ENCODE data around the gene ZNF414. TPM values are rescaled to one million over a fixed set of nuclear protein-coding genes. Genes with fewer than 3 reads are reported as not detected.

ZNF414 gene
- total and polyA plus RNA-seq, 10 of the 15 experiments (the other 5 are each of a cell fraction or from before 2014, with no cell fraction given), result 0.16 to 23.7 (median 5.3) TPM; not detected in 1

DNA sequence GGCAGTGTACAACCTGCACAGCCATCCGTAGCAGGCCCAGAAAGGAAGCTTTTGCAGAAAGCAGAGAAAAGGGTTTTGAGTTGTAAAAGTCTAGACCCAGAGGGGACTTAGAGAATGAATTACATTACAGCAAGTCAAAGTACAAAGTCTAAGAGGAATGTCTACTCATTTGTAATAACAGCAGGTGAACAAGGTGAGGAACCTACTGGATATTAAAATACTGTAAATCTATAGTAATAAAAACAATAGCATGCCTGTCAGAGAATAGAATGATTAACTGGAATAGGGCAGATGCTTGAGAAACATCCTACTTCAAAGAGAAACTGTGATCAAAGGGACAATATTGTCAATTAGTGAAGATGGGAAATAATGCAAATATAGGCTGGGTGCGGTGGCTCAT is 18.3 kb upstream of the ZNF414 start:
- in situ Hi-C loops (cut with MboI), result no loop called here

More for the DNA sequence above, 18.3 kb upstream of the ZNF414 start:
- intact Hi-C loops (cut with micrococcal nuclease; ENCODE audit: unreplicated experiment), result no loop called here
- Histone ChIP-seq H3K4me2 (ENCODE audit: control insufficient read depth, insufficient read depth) (no peak overlapping the region), H3K4me3 (no peak overlapping the region), H3K79me2 (ENCODE audit: control insufficient read depth, insufficient read depth, low read length) (no peaks in the 10 kb centered on the region), H4K20me1 (ENCODE audit: control insufficient read depth, insufficient read depth) (no peaks in the 10 kb centered on the region), H3K4me1 (ENCODE audit: control insufficient read depth, insufficient read depth, low read length) (no peaks in the 10 kb centered on the region), H3K9me3 (replicated peaks; ENCODE audit: control insufficient read depth, insufficient read depth, low read length) (no peaks in the 10 kb centered on the region; the same call in 2 of the 3 replicates), H3K9ac (ENCODE audit: control insufficient read depth, insufficient read depth, low read length) (no peak overlapping the region), H2AFZ (ENCODE audit: control insufficient read depth, low read depth, low read length) (no peak overlapping the region), H3K36me3 (ENCODE audit: control insufficient read depth in 2 of 2, insufficient read depth in 2 of 2, low read length in 1 of 2) (no peaks in the 10 kb centered on the region), H3K27ac (ENCODE audit: control insufficient read depth, insufficient read depth) (no peak overlapping the region), H3K27me3 (replicated peaks in 1 of 2; ENCODE audit: control insufficient read depth in 2 of 2, insufficient read depth in 2 of 2, low read length in 1 of 2) (no peaks in the 10 kb centered on the region)
- TF ChIP-seq, protein P1, sequence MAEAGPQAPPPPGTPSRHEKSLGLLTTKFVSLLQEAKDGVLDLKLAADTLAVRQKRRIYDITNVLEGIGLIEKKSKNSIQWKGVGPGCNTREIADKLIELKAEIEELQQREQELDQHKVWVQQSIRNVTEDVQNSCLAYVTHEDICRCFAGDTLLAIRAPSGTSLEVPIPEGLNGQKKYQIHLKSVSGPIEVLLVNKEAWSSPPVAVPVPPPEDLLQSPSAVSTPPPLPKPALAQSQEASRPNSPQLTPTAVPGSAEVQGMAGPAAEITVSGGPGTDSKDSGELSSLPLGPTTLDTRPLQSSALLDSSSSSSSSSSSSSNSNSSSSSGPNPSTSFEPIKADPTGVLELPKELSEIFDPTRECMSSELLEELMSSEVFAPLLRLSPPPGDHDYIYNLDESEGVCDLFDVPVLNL (IDR thresholded peaks at IDR 0.05; ENCODE audit: low read depth, low read length), result no peak
- TF ChIP-seq, protein P2, sequence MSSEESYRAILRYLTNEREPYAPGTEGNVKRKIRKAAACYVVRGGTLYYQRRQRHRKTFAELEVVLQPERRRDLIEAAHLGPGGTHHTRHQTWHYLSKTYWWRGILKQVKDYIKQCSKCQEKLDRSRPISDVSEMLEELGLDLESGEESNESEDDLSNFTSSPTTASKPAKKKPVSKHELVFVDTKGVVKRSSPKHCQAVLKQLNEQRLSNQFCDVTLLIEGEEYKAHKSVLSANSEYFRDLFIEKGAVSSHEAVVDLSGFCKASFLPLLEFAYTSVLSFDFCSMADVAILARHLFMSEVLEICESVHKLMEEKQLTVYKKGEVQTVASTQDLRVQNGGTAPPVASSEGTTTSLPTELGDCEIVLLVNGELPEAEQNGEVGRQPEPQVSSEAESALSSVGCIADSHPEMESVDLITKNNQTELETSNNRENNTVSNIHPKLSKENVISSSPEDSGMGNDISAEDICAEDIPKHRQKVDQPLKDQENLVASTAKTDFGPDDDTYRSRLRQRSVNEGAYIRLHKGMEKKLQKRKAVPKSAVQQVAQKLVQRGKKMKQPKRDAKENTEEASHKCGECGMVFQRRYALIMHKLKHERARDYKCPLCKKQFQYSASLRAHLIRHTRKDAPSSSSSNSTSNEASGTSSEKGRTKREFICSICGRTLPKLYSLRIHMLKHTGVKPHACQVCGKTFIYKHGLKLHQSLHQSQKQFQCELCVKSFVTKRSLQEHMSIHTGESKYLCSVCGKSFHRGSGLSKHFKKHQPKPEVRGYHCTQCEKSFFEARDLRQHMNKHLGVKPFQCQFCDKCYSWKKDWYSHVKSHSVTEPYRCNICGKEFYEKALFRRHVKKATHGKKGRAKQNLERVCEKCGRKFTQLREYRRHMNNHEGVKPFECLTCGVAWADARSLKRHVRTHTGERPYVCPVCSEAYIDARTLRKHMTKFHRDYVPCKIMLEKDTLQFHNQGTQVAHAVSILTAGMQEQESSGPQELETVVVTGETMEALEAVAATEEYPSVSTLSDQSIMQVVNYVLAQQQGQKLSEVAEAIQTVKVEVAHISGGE (CRISPR knock-in tag; IDR thresholded peaks at IDR 0.05), result no peak
- TF ChIP-seq ZNF274 (IDR thresholded peaks at IDR 0.05; ENCODE audit: insufficient read depth, insufficient read length), result no peak
- TF ChIP-seq, protein P3, sequence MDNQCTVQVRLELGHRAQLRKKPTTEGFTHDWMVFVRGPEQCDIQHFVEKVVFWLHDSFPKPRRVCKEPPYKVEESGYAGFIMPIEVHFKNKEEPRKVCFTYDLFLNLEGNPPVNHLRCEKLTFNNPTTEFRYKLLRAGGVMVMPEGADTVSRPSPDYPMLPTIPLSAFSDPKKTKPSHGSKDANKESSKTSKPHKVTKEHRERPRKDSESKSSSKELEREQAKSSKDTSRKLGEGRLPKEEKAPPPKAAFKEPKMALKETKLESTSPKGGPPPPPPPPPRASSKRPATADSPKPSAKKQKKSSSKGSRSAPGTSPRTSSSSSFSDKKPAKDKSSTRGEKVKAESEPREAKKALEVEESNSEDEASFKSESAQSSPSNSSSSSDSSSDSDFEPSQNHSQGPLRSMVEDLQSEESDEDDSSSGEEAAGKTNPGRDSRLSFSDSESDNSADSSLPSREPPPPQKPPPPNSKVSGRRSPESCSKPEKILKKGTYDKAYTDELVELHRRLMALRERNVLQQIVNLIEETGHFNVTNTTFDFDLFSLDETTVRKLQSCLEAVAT (IDR thresholded peaks at IDR 0.05), result no peak
- TF ChIP-seq POLR2AphosphoS2 (IDR thresholded peaks at IDR 0.05; ENCODE audit: low read depth, low read length), result no peak
- TF ChIP-seq CREM (IDR thresholded peaks at IDR 0.05; ENCODE audit: low read depth), result no peak
- TF ChIP-seq CHD4 (IDR thresholded peaks at IDR 0.05), result no peak
- no peak for TF ChIP-seq FOS (IDR thresholded peaks at IDR 0.05; ENCODE audit: borderline replicate concordance, extremely low read depth, insufficient read length)
- no peak for TF ChIP-seq MEF2B (IDR thresholded peaks at IDR 0.05; ENCODE audit: partially characterized antibody, poor library complexity, severe bottlenecking)
- TF ChIP-seq KLF5 (IDR thresholded peaks at IDR 0.05; ENCODE audit: partially characterized antibody), result no peak
- TF ChIP-seq CEBPB (IDR thresholded peaks at IDR 0.05; ENCODE audit: borderline replicate concordance in 1 of 2, low read depth in 2 of 2, low read length in 2 of 2), result no peak
- TF ChIP-seq JUND (IDR thresholded peaks at IDR 0.05; ENCODE audit: low read depth, low read length), result no peak
- TF ChIP-seq IKZF2 (IDR thresholded peaks at IDR 0.05), result no peak
- no peak for TF ChIP-seq LARP7 (IDR thresholded peaks at IDR 0.05)
- BruUV-seq (replicated peaks), result no TSS peak
- DNase-seq (ENCODE audit: low read depth, low spot score) (no peak), ATAC-seq (no peak), FAIRE-seq (no peak)
- ChIA-PET POLR2A (interaction anchor here (0.6 kb wide), 1 partner anchor 13 kb away, joined by 4 read pairs; no protein-coding TSS in a partner anchor), CTCF (no interaction called here), RAD21 (ENCODE audit: unreplicated experiment) (no interaction called here), SMC1A (ENCODE audit: uncharacterized antibody, unreplicated experiment) (no interaction called here)
- 51% methylated on average over 2 of the region's 2 CpGs for WGBS (ENCODE audit: insufficient coverage, insufficient replicate concordance, low lambda C conversion rate, missing lambda C conversion rate)

Measured in GM12878 (cell line).